Erythroblast (primary cell): ENCODE results near the gene GRAMD4.

ENCODE experiments used
- GATA1 ChIP-seq: IDR thresholded peaks from 2 replicates; pipeline ENCODE4 v1.6.1; 2011; ENCODE audit warnings: low read depth, mild to moderate bottlenecking, control low read depth, low read length, moderate library complexity
- POLR2A ChIP-seq: IDR thresholded peaks from 2 replicates; pipeline ENCODE4 v1.6.1; 2011; ENCODE audit warnings: mild to moderate bottlenecking, low read length

DNA sequence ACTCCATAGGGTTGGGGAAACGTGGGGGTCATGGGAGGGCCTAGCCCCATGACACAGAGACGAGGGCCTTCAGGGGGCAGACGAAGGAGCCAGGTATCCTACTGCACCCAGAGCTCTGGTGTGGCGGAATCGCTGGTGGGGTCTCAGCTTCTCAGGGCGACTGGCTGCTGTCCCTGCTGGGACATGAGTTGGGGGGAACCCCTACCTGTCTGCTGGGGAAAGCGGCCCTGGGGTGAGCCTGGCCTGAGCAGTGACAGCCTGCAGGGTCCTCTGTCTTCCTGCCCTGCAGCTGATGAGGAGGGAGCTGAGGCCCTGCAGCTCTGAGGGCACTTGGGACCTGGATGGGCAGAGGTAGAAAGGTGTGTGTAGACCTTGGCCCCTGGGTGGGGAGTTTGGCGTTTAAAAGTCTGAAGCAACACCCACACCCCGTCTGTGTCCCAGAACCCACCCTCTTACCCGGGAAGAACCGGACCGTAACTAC is 33.6 kb upstream of the GRAMD4 start:
- no peak for TF ChIP-seq POLR2A
- no peak for TF ChIP-seq GATA1
